GM19043 (cell line): ENCODE measurements around the gene ASB2.

Source experiments
- ATAC-seq: cut with Tn5 transposase; IDR thresholded peaks from one replicate; pipeline ENCODE4 v1.9.1; 2021; ENCODE audit warnings: low read depth; ENCODE audit not compliant: unreplicated experiment

ASB2 gene, protein sequence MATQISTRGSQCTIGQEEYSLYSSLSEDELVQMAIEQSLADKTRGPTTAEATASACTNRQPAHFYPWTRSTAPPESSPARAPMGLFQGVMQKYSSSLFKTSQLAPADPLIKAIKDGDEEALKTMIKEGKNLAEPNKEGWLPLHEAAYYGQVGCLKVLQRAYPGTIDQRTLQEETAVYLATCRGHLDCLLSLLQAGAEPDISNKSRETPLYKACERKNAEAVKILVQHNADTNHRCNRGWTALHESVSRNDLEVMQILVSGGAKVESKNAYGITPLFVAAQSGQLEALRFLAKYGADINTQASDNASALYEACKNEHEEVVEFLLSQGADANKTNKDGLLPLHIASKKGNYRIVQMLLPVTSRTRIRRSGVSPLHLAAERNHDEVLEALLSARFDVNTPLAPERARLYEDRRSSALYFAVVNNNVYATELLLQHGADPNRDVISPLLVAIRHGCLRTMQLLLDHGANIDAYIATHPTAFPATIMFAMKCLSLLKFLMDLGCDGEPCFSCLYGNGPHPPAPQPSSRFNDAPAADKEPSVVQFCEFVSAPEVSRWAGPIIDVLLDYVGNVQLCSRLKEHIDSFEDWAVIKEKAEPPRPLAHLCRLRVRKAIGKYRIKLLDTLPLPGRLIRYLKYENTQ

DNA sequence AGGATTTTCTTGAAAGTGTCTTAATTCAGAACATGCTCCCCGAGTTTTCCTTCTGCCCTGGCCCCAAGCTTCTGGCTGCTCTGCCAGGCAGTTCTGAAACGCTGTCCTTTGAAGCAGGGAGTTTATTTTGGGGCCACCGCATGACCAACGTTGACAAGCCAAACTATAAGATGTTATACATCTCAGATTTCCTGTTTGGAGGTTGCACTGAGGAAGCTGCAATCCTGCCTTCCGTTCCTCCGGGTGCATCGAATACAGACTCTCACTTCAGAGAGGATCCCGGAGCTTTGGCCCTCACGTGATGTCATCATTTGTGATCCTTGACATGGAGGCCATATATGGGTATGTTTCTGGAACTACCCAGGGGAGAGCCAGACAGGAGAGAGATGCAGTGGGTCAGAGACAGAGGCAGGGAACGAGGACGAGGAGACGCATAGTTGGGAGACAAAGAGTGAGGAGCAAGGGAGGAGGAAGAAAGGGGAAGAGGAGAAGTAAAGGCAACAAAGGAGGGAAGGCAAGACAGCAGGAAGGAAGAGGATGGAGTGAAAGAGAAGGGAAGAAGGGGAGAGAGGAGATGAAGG lies at the start of gene ASB2:
Gene ASB2 (minus strand): TSS at position 94 of the 581 bp plus-strand sequence. CDS start 12,031 bp downstream, outside the sequence.
- ATAC-seq = peak; percentile 6

DNA sequence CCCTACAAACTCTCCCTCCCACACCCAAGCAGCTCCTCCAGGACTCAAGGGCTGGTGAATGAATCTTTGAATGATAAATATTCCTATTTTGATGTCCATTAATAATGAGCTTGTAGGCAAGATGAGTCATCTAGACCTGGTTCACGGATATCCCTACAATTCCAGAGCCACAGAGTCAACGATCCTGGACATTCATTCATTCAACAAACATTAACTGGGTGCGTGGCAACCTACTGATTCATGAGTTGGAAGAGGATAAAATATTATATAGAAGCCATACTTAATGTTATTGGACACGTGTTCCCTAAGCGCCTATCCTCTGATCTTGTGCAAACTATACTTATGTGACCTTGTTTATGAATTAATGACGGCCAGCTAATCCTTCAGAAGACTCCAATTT lies 49.4 kb upstream of the ASB2 start:
- no peak for ATAC-seq

DNA sequence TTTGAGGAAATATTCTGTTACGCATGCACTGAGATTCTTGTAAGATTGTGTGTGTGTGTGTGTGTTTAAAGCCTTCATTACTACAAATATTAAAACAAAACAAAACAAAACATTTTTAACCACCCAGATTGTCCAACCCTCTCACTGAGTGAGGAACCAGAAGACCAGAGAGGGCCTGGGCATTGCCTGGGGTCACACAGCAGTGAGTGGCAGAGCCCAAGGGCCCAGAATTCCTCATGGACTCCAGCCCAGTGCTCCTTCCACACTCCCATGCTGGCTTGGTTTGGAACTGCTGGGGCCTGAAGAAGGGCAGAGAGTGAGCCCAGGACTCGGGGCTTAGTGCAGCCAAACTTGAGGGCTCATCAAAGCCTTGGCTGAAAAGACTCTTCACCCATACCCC lies 48.2 kb upstream of the ASB2 start:
- ATAC-seq = no peak

DNA sequence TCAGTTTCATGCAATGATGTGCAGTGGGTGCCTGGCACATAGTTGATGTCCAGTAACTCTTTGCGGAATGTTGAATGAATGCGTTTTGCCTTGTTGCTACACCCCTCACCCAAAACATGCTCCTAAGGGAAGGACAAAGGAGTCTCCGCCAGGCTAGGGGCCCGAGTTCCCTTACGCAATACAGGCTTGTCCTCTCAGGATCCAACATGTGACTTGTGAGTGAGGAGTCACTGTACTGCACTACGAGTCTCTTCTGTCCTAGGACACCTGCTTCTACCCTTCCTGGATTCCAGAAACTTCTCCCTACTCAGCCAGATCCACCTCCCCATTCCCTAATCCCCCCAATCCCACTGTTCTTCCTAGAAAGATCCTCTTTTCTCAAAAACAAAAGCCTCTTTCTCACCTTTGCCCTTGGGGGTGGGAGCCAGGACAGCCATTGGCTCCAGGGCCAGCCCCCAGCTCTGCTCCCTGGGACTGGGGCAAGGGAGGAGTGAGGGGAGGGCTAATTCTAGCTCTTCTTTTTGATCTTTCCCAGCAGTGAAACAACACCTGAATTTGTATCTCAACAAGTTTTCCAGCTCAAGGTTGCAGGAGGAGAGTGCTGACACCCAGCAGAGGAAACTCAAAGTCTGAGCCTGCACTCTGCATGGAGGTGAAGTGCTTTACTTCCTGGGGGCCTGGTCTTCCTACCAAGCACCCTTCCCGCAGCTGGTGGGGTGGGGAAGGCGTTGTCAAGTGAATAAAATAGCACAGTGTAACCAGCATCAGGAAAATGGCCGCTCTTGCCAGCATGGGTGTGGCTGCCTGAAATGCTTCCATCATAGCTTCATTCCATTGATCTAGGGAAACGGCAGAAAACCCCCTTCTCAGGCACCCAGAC lies 46.4 kb upstream of the ASB2 start:
- no peak for ATAC-seq

DNA sequence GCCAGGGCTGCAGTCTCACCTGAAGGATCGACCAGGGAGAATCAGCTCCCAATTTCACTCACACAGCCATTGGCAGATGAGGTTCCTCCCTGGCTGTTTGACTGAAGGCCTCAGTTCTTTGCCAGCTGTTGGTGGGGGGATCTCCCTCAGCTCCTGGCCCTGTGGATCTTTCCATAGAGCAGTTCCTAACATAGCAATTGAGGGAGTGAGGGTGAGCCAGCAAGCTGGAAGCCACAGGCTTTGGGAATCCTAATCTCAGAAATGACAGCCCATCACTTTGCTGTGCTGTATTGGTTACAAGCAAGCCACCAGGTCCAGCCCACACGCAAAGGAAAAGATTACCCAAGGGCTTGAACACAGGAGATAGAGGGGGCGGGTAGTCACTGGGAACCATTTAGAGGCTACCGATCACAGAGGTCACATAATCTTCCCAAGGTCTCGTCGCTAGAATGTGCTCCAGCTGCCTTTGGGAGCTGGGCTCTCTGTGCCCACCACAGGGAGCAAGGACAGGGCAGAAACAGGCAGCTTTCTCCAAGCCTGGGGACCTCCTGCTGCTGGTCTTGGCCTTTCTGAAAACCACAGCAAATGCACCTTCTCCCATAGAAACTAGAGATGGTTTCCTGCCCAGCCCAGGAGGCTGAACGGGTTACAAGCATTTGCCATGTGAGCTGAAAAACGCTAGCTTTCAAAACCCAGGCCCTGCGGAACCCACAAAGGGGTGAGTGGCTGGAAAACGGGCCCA lies 45.2 kb upstream of the ASB2 start:
- no peak for ATAC-seq

DNA sequence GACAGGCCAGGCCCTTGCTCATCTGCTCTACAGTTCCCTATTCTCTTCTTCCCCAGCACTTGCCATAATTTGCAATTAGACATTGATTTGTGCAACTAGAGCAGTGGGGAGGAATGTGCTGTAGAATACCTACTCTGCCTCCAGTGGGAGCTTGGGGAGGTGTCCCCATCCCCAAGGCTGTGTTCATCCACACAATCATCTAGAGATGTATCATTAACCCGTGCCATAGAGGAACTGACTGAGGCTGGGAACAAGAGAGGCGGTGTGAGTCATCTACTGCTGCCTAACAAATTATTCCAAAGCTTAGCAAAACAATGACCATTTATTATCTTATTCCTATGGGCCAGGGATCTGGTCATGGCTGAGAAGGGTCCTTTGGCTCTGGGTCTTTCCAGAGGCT lies 44.6 kb upstream of the ASB2 start:
- ATAC-seq = no peak

DNA sequence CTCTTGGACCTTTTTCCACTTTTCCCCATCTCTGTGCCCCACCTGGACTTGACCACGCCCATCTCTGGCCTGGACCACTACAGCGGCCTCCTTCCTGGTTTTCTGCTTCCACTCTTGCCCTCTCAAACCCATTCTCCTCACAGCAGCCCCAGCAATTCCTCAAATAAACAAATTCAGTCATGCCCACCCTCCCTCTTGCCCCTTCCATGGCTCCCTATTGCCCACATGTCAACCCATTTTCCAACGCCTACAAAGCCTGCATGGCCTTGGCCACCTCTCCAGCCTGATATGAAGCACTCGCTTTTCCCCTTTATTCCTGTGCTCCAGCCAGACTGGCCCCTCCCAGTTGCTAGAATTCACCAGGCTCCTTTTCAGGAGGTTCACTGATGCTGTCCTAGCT lies 43.9 kb upstream of the ASB2 start:
- no peak for ATAC-seq

DNA sequence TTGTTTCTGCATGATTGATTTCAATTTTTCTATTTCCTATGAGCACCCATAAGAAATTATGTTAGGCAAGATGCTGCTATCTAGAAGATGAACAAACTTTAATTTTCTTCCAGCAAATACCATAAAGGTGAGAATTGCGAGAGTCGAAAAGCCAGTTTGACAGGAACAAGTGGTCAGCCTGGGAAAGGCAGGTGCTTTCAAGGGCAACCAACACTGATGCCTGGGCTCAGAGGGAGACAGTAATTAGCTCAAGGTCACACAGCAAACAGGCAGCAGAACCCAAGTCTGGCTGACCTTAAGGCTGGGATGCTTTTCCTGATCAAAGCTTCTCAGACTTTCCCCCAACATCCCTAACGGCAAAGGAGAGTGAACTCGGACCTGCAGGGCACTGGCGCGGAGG lies 43.0 kb upstream of the ASB2 start:
- ATAC-seq = no peak

DNA sequence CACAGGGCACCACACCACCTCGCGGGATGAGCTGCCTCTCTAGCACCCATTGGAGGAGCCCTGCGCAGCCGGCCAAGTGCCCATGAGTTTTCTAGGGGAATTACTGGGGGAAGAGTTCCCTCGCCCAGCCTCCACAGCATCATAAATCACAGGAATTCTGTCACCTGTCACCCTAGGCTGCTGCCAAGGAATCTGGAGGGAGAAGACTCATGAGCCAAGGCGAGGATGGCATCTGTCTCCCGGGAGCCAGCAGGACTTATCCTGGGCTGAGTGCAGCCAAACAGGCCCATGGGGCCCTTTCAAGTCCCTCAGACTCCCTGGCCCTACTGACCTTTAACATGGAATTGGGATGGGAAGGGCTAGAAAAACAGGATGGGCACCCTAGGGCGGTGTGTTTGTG lies 41.9 kb upstream of the ASB2 start:
- ATAC-seq = no peak

DNA sequence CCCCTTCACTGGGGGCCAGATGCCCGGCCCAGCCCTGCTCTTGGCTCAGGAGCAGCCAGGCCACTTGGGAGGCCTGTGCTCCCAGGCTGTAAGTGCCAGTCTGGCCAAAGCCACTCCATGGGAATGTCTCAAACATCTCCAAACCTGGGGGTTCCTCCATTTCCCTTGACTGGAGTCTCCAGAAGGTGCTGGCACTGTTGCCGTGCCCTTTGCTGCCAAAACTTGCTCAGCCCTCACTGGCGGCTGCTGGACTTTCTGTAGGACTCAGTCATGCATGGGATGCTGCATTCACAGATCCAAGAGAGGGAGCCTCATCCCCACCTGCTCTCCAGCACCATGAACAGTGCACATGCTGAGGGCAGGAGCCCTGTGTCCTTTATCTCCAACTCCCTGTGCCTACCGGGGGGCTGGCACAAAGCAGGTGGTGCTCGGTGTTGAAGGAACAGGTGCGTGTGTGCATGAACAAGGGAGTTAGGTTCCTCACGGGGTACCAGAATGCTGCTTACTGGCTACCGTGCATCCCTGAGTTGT lies 40.1 kb upstream of the ASB2 start:
- no peak for ATAC-seq

DNA sequence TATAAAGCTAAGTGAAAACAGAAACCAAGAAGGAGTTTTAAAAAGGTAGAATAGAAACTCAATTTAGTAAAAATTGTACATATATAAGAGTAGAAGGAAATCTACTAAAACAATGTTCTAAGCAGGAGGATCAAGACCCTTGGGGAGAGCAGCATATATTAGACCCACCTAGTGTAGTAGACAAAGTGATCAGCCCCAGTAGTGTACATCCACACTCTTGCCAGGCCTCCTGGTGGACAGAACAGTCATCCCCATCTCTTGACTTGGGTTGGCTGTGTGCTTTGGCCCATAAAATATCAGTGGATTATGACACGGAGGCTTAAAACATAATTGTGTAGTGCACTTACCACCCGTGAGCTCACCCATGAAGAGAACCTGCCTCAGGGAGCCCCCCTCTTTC lies 38.9 kb upstream of the ASB2 start:
- ATAC-seq = no peak

DNA sequence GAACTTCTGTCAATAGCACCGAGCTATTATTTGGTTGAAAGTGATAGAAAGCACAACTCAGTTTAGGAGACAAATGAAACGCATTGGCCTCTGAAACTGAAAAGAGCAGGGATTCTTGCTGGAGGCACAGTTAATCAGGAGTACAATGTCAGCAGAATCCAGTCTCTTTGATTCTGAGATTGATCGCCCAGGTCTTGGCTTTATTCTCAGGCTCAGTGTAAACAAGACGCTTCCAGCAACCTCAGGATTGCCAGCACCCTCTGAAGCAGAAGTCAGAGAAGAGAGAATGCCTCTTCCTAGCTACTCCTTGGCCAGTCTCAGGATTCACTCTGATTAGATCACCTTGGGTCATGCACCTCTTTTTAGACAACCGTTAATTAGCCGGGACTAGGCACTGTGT lies 38.0 kb upstream of the ASB2 start:
- ATAC-seq = no peak

DNA sequence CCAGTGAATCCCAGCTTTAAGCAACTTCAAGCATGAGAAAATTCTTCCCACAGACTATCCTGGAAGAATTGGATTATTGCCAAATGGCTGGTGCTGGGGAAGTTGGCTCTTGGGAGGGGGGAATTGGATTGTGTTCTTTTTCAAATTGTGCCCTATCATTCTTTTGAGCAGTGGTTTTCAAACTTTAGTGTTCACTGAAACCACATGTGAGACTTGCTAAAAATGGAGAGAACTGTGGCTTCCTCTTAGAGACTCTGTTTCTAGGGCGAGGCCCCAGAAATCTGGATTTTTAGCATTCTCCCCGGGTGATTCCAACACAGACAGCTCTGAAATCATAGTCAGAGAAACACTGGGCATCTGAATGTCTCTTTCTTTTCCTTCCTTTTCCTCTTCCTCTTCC lies 35.4 kb upstream of the ASB2 start:
- ATAC-seq = no peak

DNA sequence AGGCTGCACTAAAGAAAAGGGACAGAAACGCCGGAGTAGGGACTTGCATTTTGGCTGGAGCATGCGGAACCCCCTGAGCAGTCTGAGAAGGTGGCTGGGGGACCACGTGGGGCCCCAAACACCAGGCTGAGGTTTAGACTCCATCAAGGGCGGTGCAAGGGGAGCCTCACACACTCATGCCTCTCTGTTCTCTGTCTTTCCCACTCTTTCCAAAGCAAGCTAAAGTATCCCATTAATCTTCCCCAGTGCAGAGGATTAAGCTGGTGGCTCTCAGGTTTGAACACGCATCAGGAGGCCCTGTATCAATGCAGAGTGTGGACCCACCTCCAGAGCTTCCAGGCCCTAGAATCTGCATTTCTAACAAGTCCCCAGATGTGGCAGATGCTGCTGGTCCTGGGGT lies 34.3 kb upstream of the ASB2 start:
- ATAC-seq = no peak

DNA sequence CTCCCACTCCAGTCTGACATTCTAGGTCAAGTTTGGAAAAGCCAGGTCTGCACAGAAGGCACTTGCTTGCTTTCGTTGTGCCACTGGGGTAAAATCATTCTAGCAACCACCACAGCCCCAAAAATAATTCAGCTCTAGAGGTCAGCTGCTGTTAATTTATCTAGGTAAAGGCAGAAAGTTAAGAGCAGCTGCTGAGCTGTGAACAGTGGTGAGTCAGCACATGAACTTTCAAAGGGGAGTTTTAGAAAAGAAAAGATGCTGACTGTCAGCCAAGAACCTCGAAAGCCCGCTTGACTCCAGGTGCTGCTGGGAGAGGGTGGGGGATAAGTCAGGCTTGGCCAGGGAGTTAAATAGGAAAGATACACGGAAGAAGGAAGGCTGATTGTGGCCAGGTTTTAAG lies 33.4 kb upstream of the ASB2 start:
- ATAC-seq = peak; percentile 56

DNA sequence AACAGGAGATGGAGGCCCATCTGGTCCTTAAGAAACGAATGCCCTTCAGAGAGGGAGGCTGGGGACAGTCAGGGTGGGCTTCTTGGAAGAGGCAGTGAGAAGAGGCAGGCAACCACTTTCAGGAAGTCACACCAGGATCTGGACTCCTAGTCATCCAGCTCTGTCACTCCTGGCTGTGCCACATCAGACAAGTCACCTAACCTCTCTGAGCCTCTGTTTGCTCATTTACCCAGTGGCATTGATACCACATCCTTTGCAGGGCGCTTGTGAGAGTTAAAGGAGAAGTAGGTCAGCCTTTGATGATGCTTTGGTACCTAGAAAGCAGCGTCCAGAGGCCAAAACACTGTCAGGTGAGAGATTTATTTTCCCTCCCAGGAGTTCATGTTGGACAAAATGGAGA lies 31.9 kb upstream of the ASB2 start:
- no peak for ATAC-seq

DNA sequence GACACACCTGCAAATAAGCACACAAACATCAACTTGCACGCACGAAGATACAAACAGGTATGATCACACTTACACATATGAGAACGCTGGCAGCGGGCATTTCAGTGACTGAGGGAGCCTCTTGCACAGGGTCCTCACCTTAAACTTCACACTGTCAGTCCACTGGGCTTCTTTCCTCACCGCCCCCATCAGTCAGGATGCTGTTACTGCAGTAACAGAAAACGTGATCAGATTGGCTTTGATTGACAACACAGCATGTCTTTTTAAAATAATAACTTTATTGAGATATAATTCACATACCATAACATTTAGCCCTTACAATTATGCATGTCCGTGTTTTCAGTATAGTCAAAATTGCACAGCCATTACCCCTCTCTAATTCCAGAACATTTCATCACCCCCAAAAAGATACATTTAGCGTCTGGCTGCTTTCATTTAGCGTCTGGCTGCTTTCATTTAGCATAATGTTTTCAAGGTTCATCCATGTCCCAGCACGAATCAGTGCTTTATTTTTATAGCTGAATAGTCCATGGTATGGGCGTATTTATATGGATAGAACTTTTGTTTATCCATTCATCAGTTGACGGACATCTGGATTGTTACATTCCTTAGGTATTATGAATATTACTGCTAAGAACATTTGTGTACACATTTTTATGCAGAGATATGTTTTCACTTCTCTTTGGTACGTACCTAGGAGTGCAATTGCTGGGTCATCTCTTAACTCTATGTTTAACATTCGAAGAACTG lies 29.1 kb upstream of the ASB2 start:
- no peak for ATAC-seq

DNA sequence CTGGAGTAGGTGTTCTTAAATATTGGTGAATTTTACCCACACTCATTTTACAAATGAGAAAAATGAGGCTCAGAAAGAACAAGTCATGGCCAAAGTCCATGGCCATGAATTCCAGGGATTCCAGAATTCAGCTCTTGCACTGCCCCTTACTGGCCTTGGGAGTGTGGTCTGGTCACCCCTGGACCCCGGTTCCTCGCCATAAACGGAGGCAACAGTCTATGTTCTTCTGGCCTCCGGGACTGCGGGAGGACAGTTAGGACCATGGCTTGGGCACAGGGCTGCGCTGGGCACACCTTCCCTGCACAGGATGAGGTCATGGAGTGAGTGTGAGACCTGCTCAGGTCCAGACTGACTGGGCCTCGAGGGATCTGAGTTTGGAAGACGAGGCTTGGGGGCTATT lies 27.6 kb upstream of the ASB2 start:
- no peak for ATAC-seq

DNA sequence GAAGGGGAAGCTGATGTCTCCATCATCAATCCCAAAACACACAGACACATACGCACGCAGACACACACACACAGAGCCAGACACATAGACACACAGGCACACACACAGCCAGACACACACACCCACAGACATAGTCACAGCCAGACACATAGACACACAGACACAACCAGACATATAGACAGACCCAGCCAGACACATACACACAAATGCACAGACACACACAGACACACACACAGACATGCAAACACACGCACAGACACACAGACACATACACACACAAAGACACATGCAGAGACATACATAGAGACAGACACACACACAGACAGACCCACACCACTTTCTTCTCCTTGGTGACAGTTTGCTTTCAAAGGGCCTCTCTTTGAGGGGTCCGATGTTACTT lies 27.0 kb upstream of the ASB2 start:
- no peak for ATAC-seq
